Measurements from ENCODE around the gene MRPL2.
"Not testable (repeated sequence)": the region's sequence is repeated elsewhere in the genome, so short reads cannot be mapped to it uniquely, and the experiment has no call there.

The MRPL2 gene

DNA sequence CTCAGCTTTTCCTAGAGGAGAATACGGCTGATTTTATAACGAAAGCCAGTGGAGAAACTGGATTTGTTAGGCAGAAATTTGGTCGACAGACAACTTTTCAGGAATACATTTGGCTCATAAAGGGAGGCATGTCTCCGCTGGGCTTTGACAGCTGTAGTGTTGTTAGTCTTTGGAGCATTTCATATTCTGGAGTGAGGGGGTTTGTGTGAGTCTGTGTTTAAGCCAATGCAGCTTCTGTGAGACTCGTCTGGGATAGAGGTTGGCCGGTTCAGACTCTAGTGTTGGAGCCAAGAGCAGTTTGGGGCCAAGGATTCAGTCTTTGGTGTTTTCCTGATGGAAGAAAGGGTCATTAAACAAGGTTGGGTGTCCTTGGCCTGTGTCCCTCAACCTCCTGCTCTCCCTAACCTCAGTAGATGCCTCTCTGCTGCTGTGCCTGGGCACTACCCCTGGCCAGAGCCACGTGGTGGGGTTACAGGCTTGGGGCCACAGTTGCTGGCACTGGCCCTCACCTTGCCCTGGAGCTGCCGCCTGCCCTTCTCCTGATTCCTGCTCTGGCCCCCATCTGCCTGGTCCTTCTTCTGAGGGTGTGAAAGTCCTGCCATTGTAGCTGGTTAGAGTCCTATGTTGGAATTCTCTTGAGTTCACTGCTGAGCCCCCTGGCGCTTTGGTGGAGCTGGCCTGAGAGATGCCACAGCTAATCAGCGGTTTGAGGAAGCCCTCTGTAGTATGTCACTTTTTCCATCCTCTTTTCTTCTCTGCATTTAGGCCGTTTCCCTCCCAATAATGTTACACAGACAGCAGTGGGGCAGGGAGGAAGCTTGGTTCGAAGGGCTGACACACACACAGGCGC, 23.8 kb upstream of the MRPL2 start:
- DNase-seq (ENCODE audit: low read depth) = no peak

DNA sequence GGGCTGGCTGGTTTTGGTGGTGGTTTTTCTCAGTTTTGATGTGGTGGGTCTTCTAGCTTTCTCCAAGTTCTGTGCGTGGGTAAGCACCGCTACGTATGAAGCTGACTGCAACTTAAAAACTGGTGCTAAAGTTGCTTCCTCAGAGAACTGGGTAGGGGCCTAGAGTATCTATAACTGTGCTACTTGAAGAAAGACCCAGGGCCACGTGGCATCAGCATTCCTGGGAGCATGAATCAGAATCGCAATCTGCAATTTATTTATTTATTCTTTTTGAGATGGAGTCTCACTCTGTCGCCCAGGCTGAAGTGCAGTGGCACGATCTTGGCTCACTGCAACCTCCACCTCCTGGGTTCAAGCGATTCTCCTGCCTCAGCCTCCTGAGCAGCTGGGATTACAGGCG, 22.7 kb upstream of the MRPL2 start:
- DNase-seq (ENCODE audit: low read depth) = not testable (repeated sequence)

DNA sequence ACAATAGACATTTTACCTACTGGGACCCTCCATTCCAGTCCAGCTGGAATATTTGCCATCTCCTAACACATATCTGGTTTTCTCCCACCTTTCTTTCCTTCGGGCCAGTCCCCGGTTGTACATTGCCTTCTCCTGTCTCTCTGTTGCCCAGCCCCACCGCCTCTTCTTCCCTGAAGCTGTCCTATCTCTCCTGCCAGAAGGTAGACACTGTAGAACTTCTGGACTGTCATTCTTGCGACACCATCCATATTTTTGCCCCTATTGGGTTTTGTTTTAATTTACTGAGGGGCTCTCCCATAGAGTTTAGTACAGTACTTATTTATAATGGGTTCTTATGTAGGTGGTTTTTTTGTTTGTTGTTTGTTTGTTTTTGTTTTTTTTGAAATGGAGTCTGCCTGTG, 21.8 kb upstream of the MRPL2 start:
- no peak for DNase-seq (ENCODE audit: low read depth)

DNA sequence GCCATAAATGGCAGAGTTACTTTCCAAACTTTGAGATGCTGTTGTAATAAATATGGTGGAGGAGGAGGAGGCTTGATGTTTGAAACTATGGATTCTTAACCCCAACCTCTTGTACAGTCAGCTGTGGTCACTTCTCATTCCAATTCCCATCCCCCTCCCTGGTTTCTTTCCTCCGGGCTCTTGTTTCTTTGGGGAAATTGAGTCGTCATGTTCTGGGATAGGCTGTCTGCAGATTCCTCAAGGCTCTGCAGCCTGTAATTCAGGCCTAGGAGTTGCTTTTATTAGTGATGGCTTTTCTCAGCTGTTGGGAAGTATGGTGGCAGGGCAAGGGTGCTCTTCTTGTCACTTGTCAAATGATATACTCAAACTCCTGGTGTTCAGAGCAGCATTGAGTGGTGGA, 19.5 kb upstream of the MRPL2 start:
- DNase-seq (ENCODE audit: low read depth) = no peak

DNA sequence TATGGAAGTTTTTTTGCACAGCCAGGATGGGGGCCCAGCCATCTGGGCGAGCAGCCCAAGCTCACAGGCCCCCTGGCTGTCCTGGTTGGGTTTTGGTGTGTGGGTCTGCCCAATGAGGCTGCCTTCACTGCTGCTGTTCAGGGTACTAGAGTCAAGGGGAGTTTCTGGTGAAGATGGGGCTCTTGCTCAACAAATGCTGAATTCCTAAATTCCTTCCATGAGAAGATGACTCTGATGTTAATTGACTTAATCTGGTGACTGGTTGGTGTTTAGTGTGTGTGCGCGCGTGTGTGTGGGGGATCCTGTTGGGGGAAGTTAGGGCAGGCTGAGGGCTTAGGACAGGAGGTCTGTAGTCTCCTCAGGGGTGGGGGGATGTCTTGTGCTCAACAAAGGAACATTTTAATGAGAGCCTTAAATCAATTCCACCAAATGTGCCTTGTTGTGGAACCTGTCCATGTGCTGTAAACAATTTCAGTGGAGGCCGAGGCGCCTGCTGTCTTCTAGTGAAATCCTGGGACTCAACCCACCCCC, 18.8 kb upstream of the MRPL2 start:
- DNase-seq (ENCODE audit: low read depth) = no peak

DNA sequence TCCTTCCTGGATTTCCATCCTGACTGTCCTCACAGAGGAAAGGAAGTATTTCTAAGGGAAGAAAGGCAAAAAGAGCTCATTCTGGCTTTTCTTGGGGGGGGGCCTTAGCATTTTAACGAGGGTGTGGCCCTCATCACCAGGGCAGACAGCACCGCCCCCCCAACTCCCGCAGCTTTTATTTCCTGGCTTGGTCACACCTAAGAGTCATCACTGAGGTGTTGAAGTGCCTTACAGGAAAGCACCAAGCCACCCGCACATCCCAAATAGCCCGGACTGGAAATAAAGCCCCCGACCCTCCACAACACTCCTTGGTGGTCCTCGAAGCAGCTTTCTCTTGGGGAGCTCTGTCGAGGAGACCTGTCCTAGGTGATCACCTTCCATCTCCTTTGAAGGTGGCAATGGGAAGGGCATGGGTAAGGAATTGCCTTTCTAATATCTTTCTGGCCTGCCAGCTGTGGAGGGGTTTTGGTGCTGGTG, 18.1 kb upstream of the MRPL2 start:
- DNase-seq (ENCODE audit: low read depth) = no peak

DNA sequence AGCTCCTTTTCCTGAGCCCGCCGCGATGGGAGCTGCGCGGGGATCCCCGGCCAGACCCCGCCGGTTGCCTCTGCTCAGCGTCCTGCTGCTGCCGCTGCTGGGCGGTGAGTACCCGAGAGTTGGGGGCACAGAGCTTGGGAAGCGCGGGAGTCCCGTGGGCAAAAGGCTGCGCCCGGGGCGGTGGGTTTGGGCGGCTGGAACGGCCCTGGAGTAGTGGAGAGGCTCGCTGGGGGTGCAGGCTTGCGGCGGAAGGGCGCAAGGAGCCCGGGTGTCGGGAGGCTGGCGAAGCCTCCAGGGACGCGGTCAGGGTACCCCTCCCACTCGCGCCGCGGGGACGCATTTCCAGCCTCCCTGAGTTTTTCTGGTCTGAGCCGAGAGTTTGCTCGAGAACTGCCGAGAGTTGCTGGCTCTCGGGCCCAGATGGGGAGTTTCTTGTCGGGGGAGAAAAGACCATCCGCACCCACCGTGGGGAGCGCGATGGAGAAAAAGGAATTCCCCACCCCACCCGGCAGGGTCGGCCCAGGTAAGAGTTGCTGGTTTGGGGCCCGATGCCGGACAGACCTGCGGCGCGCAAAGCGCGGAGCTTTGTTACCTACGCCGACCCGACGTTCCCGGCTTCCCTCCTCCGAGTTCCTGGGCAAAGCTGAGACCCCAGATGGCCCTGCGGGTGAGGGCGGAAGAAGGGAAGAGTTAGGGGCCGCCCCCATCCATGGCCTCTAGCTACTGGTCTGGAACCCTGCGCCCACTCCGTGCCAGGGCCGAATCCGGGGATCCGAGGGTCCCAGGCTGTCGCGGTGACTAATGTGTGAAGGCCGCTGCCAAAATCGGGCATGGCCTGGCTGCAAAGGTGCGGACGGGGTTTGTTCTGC, 17.5 kb upstream of the MRPL2 start:
- no peak for DNase-seq (ENCODE audit: low read depth)

DNA sequence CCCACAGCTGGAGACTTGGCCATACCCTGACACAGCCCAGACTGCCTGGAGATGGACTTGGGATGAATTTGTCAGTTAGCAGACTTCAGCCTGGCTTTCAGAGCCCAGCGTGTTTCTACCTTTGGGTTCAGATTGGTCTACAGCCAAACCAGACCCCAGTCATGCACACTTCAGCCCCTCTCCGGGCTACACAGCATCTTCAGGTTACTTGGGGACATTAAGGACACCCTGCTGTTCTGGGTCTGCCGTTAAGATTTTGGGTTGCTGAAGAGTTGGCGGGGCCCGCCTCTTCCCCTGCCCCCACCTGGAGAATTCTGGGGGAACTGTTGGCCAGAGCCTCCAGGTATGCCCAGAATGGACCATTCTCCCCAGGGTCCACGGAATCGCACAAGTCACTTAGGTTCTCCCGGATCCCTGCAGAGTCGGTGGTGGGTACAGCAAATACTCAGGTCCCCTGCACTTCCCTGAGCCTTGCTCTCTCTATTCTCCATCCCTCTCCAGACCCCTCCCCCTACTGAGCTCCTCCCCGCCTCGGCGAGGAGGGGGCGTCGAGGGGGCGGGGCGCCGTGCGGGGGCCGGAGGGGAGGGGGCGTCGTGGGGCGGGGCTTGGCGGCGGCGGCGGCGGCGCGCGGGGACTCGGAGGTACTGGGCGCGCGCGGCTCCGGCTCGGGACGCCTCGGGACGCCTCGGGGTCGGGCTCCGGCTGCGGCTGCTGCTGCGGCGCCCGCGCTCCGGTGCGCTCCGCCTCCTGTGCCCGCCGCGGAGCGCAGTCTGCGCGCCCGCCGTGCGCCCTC, 16.6 kb upstream of the MRPL2 start, which contains the start of gene PTK7:
PTK7 (plus strand) TSS at position 645 of the 794 bp plus-strand sequence. CDS start 175 bp downstream, outside the sequence.
- peak; percentile 15 for DNase-seq (ENCODE audit: low read depth)

DNA sequence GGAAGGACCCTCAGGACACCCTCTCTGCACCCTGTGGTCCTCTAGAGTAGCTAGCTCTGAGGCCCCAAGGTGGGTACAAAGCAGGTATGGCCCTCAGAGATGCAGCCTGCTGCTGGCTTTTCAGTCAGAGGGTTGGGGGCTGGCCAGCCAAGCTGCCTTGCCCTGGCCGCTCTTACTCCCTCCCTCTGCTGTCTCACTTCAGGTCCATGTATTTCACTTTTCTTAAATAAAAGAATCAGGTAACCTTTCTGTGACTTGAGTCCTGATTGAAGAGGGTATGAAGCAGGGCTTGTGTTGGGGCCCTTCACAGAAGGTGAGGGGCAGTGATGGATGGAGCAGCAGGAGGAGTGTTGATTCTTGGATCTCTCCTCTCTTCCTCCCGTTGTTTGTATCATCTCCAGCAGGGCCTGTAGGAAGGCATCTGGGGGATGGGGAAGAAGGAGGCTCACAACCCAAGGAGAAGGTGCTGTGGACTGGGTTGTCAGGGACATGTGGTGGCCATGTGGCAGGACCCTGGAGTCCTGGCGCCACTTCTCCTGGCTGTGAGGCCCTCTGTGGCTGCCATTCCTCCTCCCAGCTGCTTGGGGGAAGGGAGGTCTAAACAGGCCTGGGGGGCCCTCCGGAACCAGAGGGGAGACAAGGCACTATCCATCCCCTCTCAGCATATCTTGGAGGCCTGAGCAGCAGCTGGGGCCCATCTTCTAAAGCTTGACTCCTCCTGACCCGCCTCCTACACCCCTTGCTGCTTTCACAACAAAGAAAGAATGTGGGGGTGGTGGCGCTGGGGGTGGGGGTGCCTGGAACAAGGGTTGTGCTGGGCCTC, 15.8 kb upstream of the MRPL2 start:
- no peak for DNase-seq (ENCODE audit: low read depth)

DNA sequence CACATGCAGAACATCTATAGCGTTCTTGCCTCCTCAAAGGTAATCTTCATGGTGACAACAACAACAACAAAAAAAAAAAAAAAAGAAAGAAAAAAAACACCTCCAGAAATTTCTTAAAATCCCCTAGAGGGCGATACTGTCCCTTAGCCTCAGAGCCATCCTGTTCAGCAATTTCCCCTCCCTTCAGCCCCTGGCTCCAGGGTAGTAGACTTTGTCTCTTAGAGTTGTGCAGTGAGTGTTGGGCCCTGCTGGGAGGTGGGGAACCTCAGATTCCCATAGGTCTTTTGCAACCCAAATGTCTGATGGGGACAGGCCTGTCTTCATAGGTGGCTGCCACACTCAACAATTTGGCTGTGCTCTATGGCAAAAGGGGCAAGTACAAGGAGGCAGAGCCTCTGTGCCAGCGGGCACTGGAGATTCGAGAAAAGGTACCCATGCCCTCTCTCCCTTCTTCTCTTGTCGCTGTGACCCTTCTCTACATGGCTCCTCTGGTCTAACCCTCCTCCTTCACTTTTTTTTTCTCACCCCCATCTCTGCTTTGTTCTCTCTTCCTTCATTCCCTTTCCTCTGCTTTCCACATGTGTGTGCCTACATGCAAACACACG, 10.9 kb upstream of the MRPL2 start:
- no peak for DNase-seq (ENCODE audit: low read depth)

DNA sequence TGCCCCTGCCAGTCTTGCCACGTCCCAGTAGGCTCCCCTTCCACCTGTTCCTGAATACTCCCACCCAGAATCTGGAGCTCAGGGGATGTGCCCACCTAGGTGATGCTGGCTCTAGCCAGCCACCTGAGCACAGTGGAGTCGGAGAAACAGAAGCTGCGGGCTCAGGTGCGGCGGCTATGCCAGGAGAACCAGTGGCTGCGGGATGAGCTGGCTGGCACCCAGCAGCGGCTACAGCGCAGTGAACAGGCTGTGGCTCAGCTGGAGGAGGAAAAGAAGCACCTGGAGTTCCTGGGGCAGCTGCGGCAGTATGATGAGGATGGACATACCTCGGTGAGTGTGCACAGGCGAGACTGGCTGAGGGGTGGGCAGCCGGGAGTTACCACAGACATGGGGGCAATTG, 3.6 kb upstream of the MRPL2 start:
- DNase-seq (ENCODE audit: low read depth) = no peak

DNA sequence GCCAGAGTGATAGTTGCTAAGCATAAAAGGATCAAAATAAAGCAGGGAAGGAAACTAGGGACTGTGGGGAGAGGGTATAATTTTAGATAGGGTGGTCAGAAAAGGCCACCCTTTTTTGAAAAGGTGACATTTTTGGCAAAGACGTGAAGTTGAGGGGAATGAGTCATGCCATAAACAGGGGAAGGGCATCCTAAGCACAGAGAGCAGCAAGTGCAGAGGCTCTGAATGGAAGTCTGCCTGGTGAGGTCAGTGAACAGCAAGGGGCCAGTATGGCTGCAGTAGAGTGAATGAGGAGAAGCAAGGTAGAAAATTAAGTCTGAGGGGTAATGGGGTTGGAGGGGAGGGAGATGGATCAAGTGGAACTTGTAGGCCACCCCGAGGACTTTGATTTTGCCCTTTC, 2.6 kb upstream of the MRPL2 start:
- DNase-seq (ENCODE audit: low read depth) = no peak

DNA sequence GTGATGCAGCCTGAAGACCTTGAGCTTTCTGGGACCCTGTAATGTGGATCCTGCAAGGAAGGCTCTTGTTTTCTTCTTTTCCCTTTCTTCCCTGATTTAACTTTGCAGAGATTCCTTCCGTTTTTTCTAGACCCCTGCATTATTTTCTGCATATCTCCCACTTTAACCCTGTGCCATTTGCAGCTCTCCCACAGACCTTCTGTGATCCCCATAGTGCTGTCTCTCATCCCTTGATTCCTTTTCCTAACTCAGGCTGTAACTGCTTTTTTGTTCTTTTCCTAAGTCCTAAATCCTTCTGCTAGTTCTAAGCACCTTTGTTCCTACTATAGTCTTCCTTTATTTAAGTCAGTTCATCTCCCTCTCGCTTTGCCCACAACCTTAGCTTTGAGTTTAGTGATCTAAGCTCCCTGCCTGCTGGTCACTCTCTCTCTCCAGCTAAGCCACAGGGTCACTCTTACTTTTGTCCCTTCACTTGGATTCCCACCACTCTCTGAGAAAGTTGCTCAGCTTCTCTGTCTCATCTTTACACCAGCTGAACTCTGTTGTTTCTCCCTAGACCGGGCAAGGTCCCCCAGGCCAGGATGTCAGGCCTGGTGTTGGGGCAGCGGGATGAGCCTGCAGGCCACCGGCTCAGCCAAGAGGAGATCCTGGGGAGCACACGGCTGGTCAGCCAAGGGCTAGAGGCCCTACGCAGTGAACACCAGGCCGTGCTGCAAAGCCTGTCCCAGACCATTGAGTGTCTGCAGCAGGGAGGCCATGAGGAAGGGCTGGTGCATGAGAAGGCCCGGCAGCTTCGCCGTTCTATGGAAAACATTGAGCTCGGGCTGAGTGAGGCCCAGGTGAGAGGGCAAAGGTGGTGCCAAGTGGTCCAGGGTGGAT, 1.8 kb upstream of the MRPL2 start:
- DNase-seq (ENCODE audit: low read depth) = no peak

DNA sequence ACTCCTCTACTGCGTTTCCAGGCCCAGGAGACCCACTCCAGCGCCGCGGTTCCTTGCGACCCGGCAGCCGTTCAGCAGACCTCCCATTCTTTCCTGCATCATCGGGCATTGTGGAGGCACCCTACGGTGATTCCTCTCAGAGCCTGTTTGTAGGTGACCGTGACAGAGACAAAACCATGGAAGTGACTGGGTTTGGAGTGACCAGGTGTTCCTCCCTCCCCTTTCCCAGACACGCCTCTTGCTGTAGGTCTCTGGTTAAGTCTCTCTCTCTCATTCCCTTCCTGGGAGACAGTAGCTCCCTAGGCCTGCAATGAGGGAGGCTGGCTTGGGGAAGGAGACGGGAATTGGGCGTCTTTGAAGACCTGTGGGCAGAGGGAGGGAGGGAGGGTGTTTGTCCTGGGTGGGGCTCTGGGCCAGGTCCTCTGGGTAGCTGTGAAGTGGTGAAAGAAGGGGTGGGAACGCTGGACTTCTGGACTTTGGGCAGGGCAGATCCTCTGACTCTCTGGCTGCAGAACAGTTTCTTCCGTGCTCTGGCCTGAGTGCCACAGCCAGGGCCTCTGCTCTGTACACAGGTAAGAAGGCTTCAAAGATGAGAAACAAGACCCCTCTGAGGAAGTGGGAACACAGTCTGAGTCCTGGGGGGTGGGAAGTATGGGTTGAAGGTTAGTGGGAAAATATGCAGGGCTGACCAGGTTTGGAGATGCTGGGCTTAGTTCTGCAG, 960 bp upstream of the MRPL2 start:
- no peak for DNase-seq (ENCODE audit: low read depth)

DNA sequence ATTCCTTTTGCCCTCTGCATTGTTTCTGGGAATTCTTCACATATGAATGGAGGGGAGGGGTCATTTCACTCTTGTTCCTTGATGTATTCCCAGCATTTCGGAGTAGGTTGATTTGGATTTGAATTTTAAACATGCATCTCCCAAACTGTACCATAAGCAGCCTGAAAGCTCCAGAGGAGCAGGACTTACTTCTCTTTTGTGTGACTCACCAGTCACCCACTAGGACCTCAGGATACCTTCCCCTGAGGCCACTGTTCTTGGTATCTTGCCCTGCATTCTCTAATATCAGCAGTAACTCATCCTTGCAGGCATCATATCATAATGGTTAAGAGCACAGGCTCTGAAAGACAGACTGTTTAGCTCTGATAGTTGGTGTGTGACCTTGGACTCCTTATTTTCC, 703 bp downstream of the MRPL2 start:
- DNase-seq (ENCODE audit: low read depth) = no peak

DNA sequence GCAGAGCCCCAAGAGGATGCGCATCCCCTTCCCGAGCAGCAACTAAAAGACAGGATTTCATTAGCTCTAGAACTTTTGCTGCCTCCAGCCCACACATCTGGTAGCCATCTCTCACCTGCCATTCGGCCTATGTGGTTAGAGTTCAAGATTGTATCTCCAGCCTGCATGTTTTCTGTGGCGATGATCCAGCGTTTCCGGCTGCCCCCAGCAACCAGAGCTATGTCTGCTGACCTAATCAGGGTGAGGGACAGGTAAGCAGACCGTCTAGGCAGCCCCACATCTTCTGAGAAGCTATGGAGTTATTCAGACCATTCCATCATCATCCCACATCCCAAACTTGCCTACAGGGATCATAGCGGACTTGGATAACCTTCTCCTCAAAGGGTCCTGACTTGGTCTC, 3.3 kb downstream of the MRPL2 start:
- DNase-seq (ENCODE audit: low read depth) = no peak

DNA sequence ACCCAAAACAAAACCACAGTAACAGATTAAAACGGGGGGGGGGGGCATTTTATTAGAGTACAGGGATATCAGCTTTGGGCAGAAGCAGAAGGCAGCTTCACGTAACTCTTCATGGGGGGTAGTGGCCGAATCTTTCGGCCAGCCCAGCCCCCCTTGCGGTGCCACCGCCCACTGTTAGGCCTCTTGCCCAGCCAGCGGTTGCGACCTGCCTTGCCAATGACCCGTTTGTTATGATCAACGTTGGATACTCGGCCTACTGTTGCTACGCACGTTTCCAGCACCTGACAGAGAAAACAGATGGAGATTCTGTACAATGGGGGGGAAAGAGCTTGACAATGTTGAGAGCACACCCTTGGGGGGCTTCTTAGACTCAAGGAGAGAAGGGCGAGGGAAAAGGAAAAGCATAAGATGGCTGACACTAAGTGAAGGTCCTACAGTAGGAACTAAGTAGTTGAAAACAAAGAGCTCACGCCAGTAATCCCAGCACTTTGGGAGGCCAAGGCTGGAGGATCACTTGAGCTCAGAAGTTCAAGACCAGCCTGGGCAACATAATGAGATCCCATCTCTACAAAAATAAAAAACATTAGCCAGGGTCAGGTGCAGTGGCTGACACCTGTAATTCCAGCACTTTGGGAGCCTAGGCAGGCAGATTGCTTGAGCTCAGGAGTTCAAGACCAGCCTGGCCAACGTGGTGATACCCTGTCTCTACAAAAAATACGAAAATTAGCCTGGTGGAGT, 4.9 kb downstream of the MRPL2 start:
- no peak for DNase-seq (ENCODE audit: low read depth)

DNA sequence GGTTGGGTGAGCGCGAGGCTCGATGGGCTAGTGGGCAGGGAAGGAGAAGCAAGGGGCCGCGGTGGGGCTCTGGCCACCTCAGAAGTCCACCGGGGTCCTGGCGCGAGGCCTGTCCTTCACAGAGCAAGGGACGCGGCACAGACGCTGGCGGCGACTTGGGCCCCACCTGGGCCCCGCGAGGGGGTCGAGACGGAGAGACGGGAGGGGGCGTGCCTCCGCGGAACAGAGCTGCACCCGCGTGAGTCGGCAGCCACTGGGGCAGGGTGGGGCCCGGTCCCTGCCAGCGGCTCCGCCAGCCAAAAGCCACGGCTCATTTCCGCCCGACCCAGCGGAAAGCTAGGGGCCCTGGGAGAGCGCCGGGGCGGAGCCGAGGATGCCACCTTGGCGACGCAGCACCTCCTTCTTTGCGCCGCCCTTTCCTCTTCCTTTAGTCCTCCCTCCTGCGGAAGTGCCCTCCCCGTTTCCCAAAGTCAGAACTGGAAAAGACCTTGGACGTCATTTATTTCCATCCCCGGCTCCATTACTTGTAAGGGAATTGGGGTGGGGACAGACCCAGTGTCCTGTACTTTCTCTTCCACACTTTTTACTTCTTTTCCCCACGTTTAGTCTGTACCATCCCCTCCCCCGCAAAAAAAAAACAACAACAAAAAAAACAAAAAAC, 5.6 kb downstream of the MRPL2 start, which contains the start of gene CUL7:
CUL7 (minus strand) TSS at position 307 of the 661 bp plus-strand sequence. CDS start 1,063 bp downstream, outside the sequence.
- DNase-seq (ENCODE audit: low read depth) = peak; percentile 89

Data from activated T-cell treated with anti-CD3 and anti-CD28 coated beads for 24 hours (primary cell).